Esophagus squamous epithelium (tissue), 4 donors: Measurements from ENCODE around the gene CLIC6.

Experiments
- CTCF ChIP-seq, 6 experiments: fragments of 450-650 bp in 4 of 6; fragments of 200-600 bp in 2 of 6; sonication (generic) in 2 of 6; IDR thresholded peaks; one replicate each; pipeline ENCODE4 v1.5.1; 2016 to 2019; ENCODE audit warnings: antibody characterized with exemption in 6 of 6, mild to moderate bottlenecking in 4 of 6, moderate library complexity in 4 of 6
- POLR2A ChIP-seq, 4 donors: fragments of 450-650 bp; IDR thresholded peaks; one replicate each; pipeline ENCODE4 v1.6.1; 2017; ENCODE audit warnings: antibody characterized with exemption in 4 of 4, mild to moderate bottlenecking in 4 of 4, moderate library complexity in 3 of 4

GRCh38 chr21:34632498-34632897, 36.3 kb upstream of the CLIC6 start:
- TF ChIP-seq POLR2A (IDR thresholded peaks at IDR 0.05) (no peak), CTCF (IDR thresholded peaks at IDR 0.05) (no peak)
